Endothelial cell of umbilical vein (primary cell): ENCODE data around the gene NCOA3.

Experiments
- CTCF ChIP-seq, 2 donors: IDR thresholded peaks; 1 replicate in 1 of 2; 2 replicates in 1 of 2; pipeline ENCODE4 v1.5.1; 2011; ENCODE audit warnings: low read length in 2 of 2, mild to moderate bottlenecking in 2 of 2, moderate library complexity in 2 of 2, control low read depth in 1 of 2, inconsistent platforms in 1 of 2, low read depth in 1 of 2; ENCODE audit not compliant: insufficient read depth in 1 of 2; ENCODE audit errors: extremely low read depth in 1 of 2
- EZH2 ChIP-seq: IDR thresholded peaks from 2 replicates; pipeline ENCODE4 v1.6.1; 2012; ENCODE audit warnings: borderline replicate concordance, low read depth, mild to moderate bottlenecking, moderate library complexity, low read length, inconsistent platforms; ENCODE audit not compliant: severe bottlenecking
- FOS ChIP-seq: IDR thresholded peaks from 2 replicates; pipeline ENCODE4 v1.6.1; 2011; ENCODE audit warnings: mild to moderate bottlenecking, low read length, moderate library complexity, borderline replicate concordance; ENCODE audit not compliant: insufficient read depth
- GATA2 ChIP-seq: IDR thresholded peaks from 2 replicates; pipeline ENCODE4 v1.7.0; 2011; ENCODE audit warnings: low read depth, mild to moderate bottlenecking, moderate library complexity, mixed read lengths, low read length; ENCODE audit not compliant: insufficient read length, insufficient read depth
- MAX ChIP-seq: IDR thresholded peaks from 2 replicates; pipeline ENCODE4 v1.6.1; 2011; ENCODE audit not compliant: insufficient read depth, insufficient read length
- MYC ChIP-seq: IDR thresholded peaks from one replicate; pipeline ENCODE4 v1.6.1; 2011; ENCODE audit warnings: mild to moderate bottlenecking, low read depth, low read length
- POLR2A ChIP-seq: IDR thresholded peaks from 2 replicates; pipeline ENCODE4 v1.6.1; 2012; ENCODE audit warnings: low read depth, mild to moderate bottlenecking, control low read depth, low read length
- POLR2AphosphoS5 ChIP-seq: IDR thresholded peaks from 2 replicates; pipeline ENCODE4 v1.6.1; 2012; ENCODE audit warnings: low read depth, mild to moderate bottlenecking, control low read depth, low read length, moderate library complexity; ENCODE audit not compliant: insufficient read depth

DNA sequence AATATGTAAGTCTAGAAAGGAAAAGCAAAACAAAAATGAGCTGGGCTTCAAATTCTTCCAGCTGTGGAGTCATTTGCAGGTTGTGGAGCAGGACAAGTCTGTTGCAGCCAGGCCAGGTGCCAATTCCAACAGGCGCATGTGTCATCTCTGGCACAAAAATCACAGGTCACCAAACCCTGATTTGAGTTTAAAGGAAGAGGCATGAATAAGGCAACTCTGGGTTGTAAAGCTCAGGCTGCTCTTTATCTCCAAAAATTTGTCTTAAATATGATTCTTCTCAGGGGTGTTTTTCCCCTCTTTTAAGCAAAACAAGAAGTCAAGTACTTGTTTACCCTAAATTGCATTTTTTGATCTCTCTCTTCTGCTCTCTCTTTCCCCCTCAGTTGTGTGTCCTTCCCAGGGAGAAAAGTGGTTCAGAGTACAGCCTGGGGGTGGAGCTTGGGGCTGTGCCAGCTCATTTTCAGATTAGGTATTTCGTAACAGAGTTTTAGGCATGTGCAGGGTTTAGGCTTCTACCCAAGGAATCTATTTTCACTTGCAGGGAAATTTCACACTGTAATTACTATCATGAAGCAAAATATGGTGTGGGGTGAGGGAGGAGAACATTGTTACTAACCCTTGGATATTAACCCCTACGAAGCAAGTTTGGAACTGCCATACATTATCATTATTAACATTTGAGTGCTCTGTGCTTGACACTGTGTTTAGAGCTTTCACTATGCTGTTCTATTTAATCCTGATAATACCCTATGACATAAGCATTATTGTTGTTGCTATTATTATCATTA, 8.3 kb upstream of the NCOA3 start:
- no peak for TF ChIP-seq CTCF (IDR thresholded peaks at IDR 0.05; ENCODE audit: extremely low read depth in 1 of 2, insufficient read depth in 1 of 2, low read depth in 1 of 2, low read length in 2 of 2)
- no peak for TF ChIP-seq POLR2AphosphoS5
- no peak for TF ChIP-seq POLR2A
- TF ChIP-seq EZH2 = no peak
- TF ChIP-seq MAX = no peak
- TF ChIP-seq MYC = no peak
- no peak for TF ChIP-seq GATA2
- no peak for TF ChIP-seq FOS
